Glomerular endothelial cell (primary cell): ENCODE data around the gene NCSTN. TPM values are rescaled to one million over a fixed set of nuclear protein-coding genes. Genes with fewer than 3 reads are reported as not detected.

Experiments used
- DNase-seq: peaks from one replicate; pipeline ENCODE4 v3.0.0-alpha.2; 2011; ENCODE audit warnings: low read depth, low spot score; ENCODE audit errors: extremely low read depth
- total RNA-seq: library from RNA; depleted of rRNA; stranded (reverse); fragments of >200 nt; gene quantifications from 2 replicates; pipeline ENCODE4 v1.2.3, GENCODE V29; 2015

NCSTN gene
- total RNA-seq, 1 donor from 2014 or later: 141 TPM

DNA sequence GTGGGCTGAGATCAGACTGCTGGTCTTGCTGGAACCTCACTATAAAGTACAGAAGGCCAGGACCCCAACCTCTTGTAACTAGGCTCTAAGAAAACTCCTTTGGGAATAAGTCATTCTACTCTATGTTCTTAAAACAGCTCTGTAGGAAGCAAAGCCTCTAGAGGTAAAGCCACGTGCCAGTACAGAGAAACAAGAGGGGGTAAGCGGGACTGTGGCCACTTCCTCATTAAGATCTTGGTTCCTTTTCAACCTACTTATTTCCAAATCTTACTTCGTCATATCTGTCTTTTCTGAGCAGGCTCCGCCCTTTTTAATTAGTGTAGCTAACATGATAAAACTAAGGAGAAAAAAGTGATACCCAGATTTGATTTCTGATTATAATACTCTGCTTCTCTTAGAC, 3.8 kb downstream of the NCSTN start:
- DNase-seq: no peak

- no peak for DNase-seq
Observed at GRCh38 chr1:160351629-160352028, 8.4 kb downstream of the NCSTN start.

- DNase-seq: no peak
Observed at GRCh38 chr1:160352555-160352954, 9.4 kb downstream of the NCSTN start.

DNA sequence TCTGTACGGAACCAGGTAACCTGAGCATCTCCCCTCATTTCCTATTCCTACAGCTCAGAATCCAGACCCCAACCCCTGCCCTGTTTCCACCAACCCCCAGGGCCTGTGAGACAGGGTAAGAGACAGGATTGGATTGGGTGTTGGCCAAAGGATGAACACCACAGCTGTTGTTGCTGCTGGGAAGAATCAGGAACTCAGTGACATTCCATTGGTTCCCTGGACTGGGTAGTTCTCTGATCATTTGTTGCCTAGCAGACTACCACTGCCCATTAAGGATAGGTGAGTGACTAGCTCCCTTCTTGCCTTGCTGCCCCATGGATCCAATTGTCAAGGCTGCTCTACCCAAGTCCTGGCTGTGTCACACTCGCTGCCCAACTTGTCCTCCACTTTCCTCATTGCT, 10.0 kb downstream of the NCSTN start:
- DNase-seq: no peak

GRCh38 chr1:160354388-160354985, 11.3 kb downstream of the NCSTN start:
- DNase-seq: no peak

DNA sequence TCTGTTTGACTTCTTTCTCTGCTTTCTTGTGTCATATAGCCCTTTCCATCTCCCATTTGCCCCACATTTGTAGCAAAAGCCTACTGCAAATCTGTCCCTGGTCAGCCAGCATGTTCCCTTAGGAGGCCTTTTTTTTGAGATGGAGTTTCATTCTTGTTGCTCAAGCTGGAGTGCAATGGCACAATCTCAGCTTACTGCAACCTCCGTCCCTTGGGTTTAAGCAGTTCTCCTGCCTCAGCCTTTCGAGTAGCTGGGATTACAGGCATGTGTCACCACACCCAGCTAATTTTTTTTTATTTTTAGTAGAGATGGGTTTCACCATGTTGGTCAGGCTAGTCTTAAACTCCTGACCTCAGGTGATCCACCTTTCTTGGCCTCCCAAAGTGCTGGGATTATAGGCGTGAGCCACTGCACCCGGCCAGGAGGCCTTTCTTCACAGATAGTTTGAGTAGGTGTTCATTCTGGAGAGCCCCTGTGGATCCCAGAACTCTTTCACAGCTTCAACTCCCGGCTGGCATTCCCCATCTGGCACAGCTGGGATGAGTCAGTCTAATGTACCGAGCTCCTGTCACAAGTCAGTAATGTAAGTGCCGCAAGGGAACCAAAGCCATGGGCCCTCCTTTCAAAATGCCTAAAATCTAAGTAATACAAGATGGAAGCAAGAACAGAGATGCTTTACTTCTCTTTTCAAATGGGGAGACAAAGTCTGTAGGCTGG, 14.3 kb downstream of the NCSTN start:
- no peak for DNase-seq

DNA sequence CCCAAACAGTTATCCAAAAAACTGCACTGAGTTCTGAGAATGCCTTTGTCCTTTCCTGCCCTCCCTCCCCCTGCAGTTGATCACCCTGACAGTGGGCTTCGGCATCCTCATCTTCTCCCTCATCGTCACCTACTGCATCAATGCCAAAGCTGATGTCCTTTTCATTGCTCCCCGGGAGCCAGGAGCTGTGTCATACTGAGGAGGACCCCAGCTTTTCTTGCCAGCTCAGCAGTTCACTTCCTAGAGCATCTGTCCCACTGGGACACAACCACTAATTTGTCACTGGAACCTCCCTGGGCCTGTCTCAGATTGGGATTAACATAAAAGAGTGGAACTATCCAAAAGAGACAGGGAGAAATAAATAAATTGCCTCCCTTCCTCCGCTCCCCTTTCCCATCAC, 14.9 kb downstream of the NCSTN start:
- no peak for DNase-seq

DNA sequence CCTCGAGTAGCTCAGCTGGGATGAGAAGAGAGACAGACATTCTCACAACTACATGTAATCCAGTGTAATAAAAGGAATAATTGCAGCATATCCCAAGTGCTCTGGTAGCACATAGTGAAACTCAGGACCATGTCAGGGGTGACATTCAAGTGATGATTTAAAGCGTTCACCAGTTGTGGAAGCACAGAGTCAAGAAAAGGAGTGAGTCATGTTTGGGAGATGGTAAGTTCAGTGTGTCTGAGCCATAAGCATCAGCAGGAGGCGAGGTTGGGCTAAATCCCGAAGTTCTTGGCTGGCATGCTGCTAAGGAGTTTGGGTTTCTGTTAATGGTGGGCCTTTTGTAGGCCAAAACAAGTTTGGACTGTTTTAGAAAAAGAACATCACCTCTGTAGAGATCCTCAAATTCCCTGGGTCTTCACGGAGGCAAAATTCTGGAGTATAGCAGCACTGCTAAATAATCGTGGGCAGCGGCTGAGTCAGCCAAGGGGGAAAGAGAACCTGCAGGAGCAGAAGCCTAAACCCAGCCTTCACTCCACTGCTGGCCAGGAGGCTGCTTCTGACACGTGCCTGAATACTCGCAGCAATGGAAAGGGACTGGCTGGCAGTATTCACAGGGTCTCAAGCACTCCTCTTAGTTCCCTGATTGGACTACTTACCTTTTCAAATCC, 16.5 kb downstream of the NCSTN start:
- no peak for DNase-seq

DNA sequence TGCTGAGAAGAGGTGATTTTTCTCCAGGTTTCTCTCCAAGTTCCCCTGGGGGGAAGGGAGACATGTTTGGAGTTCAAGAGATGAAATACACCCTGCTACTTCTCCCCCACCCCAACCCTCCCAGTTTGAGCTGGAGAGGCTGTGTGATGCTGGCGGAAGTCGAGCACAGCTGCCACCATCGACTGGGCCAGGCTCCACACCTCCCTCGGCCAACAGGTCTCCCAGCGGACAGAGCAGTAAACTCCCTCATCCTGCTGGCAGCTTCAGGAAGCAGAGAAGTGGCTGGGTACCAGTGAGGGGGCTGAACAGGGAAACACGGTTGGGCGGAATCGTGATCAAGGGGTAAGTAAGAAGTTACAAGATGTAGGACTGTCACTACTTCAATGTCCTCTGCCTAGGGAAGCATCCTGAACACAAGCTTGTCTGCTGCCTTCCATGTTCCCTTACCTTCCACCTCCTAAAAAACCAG, 17.1 kb downstream of the NCSTN start:
- no peak for DNase-seq

DNA sequence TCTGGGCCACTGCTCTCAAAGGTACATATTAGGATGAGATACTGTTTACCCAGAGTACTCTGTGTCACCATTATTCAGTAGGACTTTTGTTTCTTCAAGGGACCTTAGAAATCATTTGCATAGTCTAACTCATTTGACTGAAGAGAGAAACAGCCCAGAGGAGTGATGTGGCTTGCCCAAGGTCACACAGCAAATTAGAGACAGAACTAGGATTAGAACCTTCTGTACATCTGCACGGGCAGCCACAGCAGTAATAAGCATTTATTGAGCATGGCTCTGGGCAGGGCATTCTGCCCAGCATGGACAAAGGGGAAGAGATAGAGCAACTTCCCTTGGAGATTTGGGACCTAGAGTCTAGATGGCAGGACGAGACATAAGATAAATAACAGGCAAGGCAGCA, 18.0 kb downstream of the NCSTN start:
- DNase-seq: no peak

DNA sequence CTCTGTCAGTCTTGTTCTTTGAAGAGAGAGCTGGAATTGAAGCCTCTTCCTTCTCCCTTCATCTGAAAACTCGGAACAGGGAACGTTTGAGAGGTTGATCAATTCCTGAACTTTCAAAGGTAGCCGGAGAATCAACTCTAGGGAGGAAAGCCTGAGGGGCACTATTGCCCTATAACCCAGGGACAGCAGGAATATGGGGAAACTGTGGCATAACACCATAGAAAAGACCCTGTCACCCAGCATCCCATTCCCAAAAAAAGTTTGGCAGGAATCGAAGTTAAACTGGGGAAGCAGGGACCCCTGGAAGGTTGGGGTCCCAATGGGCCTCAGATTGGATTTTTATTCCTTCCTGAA, 18.6 kb downstream of the NCSTN start:
- DNase-seq: no peak

DNA sequence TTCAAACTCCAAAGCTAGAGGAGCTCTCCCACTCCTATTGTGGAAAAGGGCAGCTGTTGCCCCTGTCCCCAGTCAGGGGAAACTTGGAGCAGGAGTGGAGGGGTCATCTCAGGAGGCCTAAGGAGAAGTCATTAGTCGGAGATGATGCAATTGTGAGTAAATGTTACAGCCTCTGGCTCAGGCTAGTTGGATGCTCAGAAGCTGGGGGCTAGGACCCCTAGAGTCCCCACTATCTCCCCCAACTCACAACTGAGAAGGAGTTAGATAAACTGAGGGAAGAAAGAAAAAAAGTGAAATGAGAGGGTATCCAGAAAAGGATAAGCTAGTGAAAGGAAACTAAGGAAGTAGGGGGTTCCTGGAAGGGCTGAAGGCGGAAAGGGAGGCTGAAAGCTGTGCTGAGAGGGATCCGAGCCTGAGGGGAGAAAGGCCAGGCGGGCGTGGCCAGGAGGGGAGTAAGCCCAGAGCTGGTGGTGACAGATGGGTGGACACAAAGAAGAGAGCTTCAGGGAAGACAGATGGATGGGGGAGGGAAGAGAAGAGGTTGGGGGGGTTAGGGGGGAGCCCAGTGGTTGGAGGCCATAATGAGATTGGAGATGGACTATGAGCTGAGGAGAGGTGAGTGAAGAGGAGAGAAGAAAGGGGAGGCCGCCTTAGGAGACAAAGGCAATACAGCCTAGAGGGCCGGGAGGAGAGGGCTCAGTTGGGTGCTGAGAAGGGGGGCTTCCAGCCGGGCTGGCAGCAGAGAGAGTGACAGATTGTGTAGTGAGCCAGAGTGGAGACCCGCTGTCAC, 19.2 kb downstream of the NCSTN start:
- DNase-seq: no peak

GRCh38 chr1:160363010-160363409, 19.8 kb downstream of the NCSTN start:
- DNase-seq: no peak

DNA sequence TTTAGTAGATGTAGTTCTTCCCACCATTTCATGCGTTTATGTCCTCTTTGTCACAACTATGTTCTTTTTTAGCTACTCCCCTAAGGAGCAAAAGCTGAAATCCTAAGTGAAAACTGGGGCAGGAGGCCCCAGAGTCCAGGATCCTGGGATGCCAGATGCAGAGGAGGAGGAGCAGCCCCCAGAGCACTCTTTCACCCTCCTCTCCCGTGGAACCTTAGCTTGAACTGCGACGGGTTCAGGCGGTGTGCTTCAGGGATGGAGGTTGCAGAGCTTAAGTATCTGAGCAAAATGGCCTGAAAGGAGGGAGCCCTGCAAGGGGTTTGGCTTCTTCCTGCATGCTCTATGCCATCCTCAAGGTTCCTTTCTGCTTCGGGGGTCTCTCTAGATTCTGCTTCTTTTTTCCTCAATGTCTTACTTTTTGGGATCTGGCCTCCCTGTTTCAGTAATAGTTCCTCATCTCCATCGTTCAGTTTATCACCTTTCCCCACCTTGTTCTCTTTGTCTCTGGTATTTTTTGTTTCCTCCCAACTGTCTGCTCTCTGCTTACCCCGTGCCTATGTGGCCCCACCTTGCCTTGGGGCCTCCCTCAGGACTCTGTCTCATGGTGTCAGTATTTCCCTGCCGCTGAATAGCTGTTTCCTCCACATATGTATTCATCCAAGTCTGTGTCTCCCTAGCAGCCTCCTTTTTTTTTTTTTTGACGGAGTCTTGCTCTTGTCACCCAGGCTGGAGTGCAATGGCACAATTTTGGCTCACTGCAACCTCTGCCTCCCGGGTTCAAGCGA, 21.0 kb downstream of the NCSTN start:
- DNase-seq: no peak

- DNase-seq: no peak
Observed at GRCh38 chr1:160365325-160365724, 22.1 kb downstream of the NCSTN start.

- DNase-seq: no peak
Observed at GRCh38 chr1:160366731-160367515, 23.7 kb downstream of the NCSTN start, which contains the start of gene NHLH1. NHLH1 (plus strand) TSS chr1:160367071; CDS start chr1:160370732, 3,661 bp downstream.

GRCh38 chr1:160367516-160367900, 24.3 kb downstream of the NCSTN start:
- DNase-seq: no peak

DNA sequence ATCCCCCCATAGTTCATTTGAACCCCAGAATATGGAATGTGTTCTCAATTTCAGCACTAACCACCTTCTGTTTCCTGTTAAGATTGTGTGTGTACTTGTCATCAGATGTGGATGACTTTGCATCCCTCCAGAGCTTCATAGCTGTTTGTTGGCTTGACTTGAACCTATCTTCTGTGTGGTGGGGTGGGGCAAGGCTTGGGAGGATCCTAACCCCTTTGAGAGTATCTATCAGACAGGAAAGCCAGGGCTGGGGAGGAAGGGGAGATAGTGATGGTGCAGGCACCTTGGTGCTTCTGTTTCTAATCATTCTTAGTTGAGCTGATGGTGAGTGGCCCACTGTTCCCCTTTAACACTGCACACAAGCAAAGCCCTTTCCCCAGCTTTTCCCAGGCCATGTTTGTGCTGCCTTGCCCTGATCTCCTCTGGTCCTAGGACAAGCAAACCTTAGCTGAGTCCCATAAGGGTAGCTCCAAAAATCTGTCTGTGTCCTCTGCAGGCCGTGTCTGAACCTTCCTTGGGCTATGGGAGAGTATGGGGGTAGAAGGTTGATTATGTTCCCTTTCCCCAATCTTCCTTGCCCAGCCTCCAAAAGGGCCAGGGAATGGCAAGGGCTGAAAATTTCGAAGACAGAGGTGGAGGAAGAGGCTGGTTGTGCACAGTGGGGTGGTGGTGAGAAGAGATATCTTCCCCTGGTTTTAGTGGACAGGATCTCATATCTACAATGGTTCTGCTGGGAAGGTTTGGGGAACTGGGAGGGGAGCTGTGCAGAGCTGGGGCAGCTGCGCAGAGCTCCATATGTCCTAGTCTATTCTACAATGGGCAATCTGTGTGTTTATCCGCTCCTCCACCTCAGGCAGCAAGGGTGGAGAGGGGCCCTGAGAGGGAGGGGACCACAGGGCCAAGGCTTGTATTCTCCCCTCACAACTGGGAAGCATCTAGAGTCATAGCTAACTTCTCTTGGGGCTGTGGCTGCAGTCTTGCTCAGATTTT, 25.0 kb downstream of the NCSTN start:
- no peak for DNase-seq

- no peak for DNase-seq
Observed at GRCh38 chr1:160369087-160369486, 25.9 kb downstream of the NCSTN start.
